ENCODE data around the gene CNPPD1.

Gene CNPPD1

DNA sequence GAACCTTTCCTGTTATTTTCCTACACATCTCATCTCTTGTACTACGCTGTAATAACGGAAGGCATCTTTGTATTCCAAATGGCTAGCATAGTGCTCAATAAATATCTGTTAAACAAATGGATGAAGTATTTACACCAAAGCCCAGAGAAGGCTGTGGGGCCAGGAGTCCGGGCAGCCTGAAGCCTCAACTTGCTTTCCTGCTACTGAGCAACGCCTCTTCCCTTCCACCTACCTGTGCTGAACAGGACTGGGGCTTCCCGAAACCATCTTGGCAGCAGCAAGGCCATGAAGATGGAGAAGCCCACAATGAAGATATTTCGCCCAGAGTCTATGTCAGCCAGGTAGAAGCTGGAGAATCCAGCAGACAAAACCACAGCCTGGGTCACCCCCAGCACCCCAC lies 13.6 kb downstream of the CNPPD1 start:
- no peak overlapping the region for H3K4me3 ChIP-seq (replicated peaks; ENCODE audit: low read depth, low read length)
- TF ChIP-seq, protein P1, sequence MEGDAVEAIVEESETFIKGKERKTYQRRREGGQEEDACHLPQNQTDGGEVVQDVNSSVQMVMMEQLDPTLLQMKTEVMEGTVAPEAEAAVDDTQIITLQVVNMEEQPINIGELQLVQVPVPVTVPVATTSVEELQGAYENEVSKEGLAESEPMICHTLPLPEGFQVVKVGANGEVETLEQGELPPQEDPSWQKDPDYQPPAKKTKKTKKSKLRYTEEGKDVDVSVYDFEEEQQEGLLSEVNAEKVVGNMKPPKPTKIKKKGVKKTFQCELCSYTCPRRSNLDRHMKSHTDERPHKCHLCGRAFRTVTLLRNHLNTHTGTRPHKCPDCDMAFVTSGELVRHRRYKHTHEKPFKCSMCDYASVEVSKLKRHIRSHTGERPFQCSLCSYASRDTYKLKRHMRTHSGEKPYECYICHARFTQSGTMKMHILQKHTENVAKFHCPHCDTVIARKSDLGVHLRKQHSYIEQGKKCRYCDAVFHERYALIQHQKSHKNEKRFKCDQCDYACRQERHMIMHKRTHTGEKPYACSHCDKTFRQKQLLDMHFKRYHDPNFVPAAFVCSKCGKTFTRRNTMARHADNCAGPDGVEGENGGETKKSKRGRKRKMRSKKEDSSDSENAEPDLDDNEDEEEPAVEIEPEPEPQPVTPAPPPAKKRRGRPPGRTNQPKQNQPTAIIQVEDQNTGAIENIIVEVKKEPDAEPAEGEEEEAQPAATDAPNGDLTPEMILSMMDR (IDR thresholded peaks at IDR 0.05; ENCODE audit: low read length, missing control alignments), result no peak
- no peak for DNase-seq (ENCODE audit: low read depth)

DNA sequence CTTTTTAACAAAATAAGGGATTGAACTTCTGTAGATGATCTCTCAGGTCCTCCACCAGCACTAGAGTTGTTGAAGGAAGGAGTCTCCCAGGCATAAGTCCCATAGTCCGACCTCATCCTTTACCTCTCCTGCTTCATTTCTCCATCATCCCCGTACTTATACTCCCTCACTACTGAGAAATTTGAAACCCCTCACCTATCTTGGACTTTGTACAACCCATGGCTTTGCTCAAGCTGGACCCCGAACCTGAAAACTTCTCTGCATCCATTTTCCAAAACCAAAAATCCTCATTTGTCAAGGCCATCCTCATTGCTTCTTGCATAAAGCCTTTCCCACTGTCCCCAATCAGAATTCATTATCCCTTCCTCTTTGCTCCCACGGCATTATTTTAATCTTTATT lies 15.6 kb downstream of the CNPPD1 start:
- TF ChIP-seq, protein P1 (IDR thresholded peaks at IDR 0.05; ENCODE audit: low read length, missing control alignments), result no peak
- peak overlapping the region; percentile 77 for H3K4me3 ChIP-seq (replicated peaks; ENCODE audit: low read depth, low read length)
- DNase-seq (ENCODE audit: low read depth), result no peak

DNA sequence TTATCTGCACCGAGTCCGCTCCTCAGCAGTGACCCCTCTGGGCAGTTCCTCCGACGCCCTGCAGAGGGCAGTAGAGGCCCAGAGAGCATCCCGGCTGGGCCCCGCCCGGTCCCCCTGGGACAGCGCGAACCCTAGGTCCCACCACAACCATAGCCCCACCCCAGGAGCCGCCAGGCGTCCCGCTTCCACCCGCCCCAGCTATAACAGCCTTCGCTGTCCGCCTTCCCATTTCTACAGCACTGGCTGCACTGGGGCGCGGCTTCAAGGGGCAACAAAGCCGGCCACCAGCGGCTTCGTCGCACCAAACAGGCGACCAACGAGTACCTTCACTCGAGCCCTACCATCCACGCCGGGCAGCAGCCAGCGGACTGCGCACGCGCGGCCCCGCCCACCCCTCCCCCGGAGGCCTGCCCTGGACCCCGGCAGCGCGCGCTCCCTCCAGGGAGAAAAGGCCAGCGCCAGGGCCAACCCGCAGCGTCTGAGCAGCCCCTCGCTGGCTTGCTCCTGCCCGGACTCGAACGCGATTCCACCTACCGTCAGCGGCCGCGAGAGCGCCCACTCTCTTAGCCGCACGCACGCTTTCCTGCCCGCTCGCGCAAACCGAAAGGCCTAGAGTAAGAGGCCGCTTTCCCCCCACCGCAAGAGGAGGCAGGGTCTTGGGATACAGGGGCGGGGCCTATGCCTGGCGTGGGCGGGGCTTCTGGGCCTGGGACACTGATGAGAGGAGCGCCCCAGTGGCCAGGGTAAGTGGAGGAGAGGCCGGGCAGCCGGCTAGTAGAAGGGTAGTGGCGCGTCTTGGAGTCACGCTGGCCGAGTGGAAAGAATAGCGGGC lies 16.3 kb downstream of the CNPPD1 start, which contains the start of gene NHEJ1:
NHEJ1 (minus strand) TSS at position 630 of the 832 bp plus-strand sequence. CDS start 2,453 bp downstream, outside the sequence.
- peak; percentile 95 for DNase-seq (ENCODE audit: low read depth)
- TF ChIP-seq, protein P1 (IDR thresholded peaks at IDR 0.05; ENCODE audit: low read length, missing control alignments), result peak; percentile 94
- peak within 1 kb of the TSS; percentile 77 for H3K4me3 ChIP-seq (replicated peaks; ENCODE audit: low read depth, low read length)

DNA sequence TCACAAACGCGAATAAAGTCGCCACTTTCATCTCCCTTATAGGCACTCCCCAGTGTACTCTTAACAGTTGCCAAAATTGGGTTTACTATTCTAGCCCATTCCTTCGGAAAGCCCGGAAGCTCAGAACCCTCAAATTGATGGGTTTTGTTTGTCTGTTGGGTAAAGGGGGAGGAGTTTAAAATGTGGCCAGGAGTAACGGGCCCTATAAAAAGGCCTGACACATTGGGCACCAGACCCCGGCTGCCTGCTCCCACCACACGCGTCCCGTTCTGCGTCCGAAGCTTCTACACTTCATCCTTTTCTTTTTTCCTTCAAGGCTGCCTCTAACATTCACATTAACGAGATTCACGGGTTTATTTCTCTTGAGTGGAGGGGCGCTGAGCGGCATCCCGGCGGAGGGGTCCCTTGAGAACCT lies 16.9 kb downstream of the CNPPD1 start:
- peak overlapping the region; percentile 77 for H3K4me3 ChIP-seq (replicated peaks; ENCODE audit: low read depth, low read length)
- DNase-seq (ENCODE audit: low read depth), result peak; percentile 8
- TF ChIP-seq, protein P1 (IDR thresholded peaks at IDR 0.05; ENCODE audit: low read length, missing control alignments), result no peak

DNA sequence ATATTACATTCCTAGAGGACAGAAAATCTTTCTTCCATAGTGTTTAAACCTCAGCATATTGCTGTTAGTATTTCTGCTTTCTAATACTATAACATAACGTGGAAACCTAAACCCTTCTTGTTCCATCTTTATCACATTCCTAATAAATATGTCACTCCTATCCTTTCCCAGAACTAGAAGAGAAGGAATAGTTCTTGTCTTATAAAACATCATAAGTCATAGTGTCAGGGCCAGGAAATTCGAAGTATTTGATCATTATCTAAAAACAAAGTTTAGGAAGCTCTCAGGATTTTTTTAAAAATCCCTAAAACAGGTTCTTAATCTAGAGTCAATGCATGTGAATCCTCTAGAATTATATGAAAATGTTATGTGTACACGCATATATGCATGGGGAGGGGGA lies 18.1 kb downstream of the CNPPD1 start:
- TF ChIP-seq, protein P1 (IDR thresholded peaks at IDR 0.05; ENCODE audit: low read length, missing control alignments), result no peak
- H3K4me3 ChIP-seq (replicated peaks; ENCODE audit: low read depth, low read length), result no peak overlapping the region
- DNase-seq (ENCODE audit: low read depth), result no peak

DNA sequence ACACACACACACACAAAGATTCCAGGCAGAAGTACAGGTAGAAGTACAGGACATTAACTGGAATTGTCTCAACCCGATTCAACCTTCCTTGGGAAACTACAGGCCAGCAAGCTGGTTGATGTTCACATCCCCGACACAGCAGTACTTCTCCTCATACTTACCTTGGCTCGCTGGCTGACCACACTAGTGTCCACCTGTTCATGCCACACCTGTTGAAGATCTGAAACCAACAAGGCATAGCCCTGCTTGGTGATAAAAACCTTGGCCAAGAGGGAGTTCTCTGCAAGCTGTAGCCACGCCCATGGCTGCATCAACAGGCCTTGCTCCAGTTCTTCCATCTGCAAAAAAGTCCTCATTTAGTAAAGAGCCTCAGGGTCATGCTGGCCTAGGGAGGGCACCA lies 18.7 kb downstream of the CNPPD1 start:
- TF ChIP-seq, protein P1 (IDR thresholded peaks at IDR 0.05; ENCODE audit: low read length, missing control alignments), result no peak
- H3K4me3 ChIP-seq (replicated peaks; ENCODE audit: low read depth, low read length), result no peak overlapping the region
- DNase-seq (ENCODE audit: low read depth), result no peak

DNA sequence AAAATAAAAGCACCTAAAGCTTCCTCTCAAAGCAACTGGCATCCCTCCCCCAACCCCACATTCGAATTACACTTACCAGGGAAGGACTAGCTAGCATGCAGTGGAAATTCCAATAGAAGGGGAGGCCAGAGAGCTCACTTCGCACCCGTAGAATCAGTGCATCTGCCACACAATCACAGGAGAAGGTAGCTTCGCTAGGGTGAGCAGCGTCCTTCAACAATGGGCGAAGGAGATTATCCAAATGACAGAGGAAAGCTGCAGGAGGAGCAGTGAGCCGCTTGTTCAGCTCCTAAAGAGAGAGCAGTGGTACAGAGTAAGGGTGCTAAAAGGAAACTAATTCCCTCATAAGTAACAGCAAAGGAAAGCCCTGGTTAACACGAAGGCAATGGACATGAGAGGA lies 19.3 kb downstream of the CNPPD1 start:
- TF ChIP-seq, protein P1 (IDR thresholded peaks at IDR 0.05; ENCODE audit: low read length, missing control alignments), result no peak
- H3K4me3 ChIP-seq (replicated peaks; ENCODE audit: low read depth, low read length), result no peak overlapping the region
- DNase-seq (ENCODE audit: low read depth), result no peak
